T-helper 9 cell (primary cell): ENCODE data around the gene XYLT2.
"Not testable (repeated sequence)": the region's sequence is repeated elsewhere in the genome, so short reads cannot be mapped to it uniquely, and the experiment has no call there.

ENCODE experiments used
- DNase-seq: peaks from one replicate; pipeline ENCODE4 v3.0.0-alpha.2; 2020
- total RNA-seq, 2 donors: gene quantifications; one replicate each; lab custom pipeline; 2026; lab: John Stamatoyannopoulos, UW

XYLT2 gene
- total RNA-seq, result 30.4 to 60.3 reads per million in 2 donors

DNA sequence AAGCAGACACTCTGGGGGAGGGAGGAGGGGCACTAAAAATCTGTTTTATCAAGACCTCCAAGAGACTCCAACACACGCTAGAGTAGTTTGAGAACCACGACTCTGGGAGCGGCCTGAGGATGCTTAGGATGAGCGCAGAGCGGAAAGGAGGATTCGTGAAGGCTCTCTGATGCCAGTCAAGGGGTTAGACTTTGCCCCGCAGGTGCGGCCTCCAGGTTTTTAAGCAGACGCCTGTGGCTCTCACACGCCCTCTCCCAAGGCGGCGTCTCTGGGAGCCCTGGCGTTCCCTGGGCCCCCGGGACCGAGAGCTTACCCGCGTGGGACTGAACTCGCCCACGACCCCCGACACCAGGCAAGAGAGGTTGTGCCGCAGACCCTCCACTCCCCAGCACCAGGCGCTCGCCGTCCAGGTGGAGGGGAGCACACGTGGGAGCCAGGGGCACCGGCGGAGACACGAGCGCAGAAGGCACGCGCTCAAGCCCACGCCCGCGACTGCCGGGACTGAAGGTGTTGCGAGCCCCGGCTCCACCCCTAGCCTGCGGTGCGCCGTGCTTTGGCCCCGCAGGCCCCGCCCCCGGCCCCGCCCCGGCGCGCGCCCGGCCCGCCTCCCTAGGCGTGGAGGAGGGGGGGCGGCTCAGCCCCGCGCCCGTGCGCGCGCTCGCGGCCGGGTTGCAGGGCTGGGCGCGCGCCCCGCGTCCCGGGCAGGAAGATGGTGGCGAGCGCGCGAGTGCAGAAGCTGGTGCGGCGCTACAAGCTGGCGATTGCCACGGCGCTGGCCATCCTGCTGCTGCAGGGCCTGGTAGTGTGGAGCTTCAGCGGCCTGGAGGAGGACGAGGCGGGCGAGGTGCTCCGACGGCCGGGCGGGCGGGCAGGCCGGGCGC, at the start of gene XYLT2:
XYLT2 (plus strand) TSS at position 695 of the 881 bp plus-strand sequence; CDS start at position 710, 15 bp downstream.
- peak; percentile 90 for DNase-seq

DNA sequence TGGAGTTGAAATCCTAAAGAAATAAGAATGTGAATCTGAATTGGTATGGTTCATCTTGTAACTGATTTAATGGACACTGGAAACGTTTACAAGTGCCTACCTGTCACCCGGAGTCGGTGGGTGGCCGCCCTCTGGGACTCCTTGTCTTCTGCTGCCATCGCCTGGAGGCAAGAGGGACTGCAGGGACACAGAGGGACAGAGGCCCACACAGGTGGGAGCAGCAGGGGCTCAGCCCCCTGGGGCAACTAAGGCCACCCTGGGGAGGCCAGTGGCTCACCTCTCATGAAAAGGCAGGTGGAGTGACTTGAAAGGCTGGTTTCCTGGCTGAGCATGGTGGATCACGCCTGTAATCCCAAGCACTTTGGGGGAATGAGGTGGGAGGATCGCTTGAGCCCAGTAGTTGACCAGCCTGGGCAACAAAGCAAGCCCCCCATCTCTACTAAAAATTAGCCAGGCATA, 48.5 kb upstream of the XYLT2 start:
- DNase-seq, result peak; percentile 75

DNA sequence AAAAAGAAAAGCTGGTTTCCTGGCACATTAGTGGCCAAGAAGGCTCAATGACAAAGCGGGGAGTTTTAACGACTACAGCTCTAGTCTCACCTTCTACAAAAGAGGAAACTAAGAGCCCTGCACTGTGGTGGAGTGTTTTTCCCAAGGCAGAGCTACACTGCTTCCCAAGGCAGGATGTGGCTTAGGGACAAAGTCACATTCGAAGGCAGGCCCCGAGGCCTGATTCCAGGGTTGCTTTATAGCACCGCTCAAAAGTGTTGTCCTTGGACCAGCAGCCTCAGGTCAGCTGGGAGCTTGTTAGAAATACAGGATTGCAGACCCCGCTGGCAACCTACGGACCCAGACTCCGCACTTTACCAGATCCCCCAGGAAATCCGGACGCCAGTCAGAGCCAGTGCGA, 47.9 kb upstream of the XYLT2 start:
- DNase-seq, result no peak

DNA sequence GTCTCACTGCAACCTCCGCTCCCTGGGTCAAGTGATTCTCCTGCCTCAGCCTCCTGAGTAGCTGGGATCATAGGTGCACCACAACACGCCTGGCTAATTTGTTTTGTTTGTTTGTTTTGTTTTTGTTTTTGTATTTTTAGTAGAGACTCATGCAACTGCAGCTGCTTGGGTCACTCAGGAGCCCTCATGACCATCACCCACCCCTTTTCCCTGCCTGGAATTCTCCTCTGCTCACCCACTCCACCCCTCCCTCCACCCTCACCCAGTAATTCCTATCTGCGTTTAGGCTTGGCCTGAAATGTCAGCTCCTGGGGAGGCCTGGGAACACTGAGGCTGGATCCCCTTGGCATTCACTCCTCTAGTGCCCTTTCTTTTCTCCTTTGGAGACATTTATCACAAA, 46.1 kb upstream of the XYLT2 start:
- no peak for DNase-seq

DNA sequence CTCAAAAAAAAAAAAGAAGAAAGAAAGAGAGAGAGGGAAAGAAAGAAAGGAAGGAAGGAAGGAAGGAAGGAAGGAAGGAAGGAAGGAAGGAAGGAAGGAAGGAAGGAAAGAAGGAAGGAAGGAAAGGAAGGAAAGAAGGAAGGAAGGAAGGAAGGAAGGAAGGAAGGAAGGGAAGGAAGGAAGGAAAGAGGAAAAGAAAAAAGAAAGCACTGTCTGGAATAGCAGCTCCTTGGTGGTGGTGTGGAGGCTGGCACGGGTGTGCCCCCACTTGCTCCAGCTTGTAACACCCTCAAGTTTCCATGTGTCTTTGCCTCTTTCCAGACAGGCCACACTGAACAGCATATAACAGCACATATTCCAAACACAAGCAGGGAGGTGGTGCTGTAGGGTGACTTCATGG, 45.1 kb upstream of the XYLT2 start:
- not testable (repeated sequence) for DNase-seq

DNA sequence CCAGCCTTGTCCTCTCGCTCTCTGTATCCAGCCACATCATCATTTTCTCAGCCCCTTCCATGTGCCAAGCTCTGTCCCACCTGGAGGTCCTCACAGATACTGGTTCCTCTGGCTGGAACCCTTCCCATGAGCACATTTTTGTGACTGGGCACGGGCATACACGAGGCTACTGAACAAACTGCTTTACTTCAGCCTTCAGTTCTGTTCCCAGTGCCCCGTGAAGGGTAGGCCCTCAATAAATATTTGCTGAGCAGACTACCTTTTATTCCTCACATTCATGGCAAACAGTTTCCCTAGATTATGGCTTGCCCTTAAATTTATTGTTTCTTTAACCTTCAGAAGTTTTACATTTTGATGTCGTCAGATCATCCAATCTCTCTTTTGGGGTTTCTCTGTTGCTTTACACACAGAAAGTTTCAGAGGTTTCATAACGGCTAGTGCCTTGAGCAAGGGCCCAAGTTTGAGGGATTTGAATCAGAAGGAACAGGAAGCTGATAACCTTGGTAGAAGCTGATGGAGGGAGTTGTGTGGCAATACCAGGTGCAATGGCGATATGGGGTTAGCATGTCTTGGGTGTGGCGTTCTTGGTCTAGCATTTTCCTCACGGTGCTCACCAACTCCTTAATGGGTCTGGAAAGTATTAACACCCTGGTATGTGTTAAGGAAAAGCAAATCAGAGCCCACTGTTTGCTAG, 43.9 kb upstream of the XYLT2 start:
- no peak for DNase-seq

DNA sequence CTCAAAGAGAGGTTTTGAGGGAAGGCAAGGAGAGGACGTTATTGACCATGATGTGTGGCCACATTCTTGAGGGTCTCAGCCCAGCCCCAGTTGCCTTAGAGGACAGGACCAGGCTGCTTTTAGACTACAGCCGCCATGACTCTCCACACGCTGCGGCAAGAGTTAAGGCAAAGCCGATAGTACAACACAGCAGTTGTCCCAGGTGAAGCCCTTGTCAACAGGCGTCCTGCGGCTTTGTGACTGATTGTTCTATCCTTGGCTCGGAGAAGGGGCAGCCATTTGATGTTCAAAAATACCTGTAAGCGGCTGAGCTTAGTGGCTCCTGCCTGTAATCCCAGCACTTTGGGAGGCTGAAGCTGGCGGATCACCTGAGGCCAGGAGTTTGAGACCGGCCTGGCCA, 42.9 kb upstream of the XYLT2 start:
- DNase-seq, result no peak

DNA sequence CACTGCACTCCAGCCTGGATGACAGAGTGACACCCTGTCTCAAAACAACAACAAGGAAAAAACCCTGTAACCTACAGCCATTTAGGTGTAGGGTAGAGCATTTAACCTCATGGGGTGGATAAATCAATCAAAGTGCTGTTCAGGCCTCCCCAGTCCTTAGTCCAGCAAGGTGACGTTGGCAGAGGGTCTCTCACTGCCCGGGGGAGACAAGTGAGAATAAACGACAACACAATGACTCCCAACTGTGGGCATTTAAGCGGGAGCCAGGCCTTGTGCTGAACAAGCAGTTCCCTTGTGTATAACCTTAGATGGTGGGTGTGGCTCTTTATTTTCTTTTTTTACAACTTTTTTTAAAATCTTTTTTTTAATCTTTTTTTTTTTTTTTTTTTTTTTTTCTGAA, 42.3 kb upstream of the XYLT2 start:
- DNase-seq, result no peak

DNA sequence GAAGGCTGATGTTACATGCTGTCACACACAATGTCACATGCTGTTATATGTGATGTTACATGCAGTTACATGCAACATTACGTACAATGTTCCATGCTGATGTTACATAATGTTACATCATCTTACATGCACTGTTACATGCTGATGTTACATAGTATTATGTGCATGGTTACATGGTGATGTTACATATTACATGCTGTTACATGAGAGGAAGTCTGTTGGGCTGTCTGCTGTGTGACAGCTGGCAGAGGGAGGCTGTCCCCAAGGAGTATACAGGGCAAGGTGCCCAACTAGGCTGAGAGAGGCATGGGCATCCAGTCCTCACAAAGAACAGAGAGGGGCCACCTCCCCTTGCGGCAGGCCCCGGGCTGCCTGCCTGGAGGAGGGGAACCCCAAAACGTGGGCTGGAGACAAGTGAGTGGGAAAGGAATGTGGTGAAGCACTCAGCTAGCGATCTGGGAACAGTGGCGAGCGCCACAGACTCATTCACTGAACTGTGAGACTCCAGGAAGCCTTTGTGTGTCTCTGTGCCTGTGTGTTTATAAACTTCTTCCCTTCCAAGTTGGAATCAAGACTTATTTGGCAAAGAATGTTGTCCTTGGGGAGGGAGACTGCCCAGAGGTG, 41.0 kb upstream of the XYLT2 start:
- DNase-seq, result no peak

DNA sequence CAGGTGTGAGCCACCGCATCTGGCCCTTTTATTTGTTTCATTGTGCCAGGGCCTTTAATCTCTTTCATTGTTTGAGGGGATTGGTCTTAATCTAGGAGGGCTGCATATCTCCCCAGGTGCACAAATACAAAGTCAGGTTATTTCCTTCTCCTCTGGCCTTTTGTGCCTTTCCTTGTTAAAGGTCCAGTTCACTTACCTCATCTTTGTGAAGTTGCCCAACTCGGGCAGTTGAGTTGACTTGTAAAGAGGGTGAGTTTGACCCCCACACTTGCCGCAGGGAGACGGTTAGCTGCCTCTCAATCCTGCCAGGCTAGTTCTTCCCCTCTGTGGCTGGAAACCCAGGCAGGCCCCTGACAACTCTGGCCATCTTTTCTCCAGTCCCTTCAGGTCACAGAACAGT, 38.3 kb upstream of the XYLT2 start:
- no peak for DNase-seq

DNA sequence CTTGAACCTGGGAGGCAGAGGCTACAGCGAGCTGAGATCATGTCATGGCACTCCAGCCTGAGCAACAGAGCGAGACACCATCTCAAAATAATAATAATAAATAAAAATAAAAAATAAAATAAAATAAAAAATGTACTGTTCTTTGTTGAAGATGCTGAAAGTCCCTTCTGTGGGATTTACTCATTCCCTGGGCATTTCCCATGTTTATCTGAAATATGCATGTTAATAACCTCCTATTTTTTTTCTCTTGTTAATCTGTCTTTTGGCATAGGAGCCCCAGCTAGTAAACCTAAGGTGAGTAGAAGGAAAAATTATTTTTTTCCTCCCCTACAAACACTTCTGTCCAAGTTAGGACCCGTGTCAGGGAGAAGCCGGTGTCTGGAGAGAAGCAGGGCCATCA, 37.3 kb upstream of the XYLT2 start:
- DNase-seq, result no peak

DNA sequence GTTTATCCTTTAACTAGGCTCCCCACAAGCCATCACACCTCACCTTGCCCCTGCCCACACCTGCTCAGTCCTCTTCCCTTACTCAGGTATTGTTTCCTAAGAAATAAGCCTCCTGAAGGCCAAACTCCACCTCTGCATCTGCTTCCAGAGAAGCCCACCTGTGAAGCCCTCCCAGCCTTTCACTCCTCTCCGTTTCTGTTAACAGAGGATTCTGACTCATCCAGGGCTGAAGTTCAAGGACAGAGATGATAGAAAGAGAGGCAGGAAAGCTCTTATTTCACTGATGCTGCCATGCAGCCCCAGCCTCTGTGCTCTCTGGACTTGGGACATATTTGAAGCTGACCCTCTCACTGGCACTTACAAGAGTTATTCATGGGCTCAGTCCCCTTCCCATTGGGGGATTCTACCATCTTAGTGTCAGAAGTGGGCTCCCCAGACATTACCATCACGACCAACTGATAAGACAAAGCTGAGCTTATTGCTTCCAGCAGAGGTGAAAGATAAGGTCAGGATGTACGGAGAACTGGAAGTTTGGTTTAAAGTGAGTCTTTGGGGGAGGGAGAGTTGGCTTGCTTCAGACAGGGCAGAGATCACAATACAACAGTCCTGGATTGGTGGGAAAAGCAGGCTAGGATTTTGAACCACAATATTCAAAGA, 35.3 kb upstream of the XYLT2 start:
- no peak for DNase-seq

DNA sequence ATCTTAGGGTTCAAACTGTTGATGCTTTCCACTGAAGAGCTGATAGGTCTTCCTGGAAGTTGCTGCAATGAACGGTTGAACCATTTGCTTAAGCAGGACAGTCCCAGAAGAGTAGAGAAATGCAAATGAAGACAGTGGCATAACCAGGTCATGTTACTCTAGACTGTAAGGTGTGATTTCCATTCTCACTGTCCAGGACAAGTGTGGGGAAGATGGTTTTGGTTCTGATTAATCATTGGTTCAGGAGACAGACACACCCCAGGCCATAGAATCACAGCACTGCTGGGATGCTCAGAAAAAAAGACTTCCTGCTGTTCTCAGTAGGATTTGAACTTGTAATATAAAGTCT, 34.8 kb upstream of the XYLT2 start:
- no peak for DNase-seq

DNA sequence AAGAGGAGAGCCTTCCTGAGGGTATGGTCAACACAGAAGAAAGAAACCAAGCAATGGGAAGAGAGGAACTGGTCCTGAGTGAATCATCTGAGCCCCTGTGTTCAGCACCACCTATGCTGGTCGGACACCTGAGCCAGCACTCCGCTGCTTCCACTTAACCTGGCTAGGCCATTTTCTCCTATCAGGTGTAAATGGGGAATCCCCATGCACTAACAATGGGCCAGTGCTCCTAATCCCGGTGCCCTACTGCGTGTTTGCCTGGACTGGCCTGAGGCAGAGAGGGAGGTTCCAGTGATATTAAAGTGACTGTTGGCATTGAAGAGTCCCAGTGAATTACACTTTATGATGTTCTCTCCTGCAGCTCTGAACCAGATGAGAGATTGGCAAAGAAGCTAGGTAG, 34.4 kb upstream of the XYLT2 start:
- DNase-seq, result no peak

DNA sequence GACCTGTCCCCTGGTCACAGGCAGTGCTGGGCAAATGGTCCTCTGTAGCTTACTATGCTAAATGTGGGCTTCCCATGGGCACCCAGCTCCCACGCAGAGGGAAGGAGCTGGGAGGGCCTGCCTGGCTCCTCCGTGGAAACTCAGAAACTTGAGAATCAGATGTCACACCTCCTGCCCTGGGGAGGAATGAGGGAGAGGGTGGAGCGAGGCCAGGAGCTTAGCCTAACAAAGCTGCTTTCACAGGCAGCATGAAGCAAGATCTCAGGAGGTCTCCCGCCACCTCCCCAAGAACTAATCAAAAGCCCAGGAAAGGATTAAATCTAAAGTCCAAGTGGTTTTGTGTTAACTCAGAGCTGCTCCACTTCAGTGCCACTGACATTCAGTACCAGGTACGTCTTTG, 33.6 kb upstream of the XYLT2 start:
- no peak for DNase-seq

DNA sequence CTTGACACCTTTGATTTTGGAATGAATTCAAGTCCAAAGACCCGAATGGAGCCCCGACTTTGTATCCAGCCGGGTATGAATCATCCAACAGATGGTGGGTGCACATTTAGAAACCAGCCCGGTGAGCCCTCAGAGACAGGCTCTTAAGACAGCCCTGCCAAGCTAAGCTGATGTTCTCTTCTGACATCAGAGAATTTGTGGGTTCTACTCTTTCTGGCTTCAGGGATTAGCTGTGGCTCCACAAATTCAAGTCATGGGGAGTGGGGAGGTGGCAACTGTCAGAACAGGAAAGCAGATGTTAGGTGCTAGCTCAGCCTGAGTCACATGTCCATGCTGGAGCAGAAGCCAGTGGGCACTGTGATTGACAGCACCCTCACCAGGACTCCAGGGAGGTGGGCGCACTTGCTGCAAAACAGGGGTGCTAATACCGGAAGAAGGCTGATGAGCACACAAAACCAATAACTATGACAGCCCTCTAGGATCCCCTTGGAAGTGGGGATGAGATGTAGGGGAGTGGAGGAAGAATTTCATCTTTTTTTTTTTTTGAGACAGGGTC, 31.4 kb upstream of the XYLT2 start:
- DNase-seq, result no peak

DNA sequence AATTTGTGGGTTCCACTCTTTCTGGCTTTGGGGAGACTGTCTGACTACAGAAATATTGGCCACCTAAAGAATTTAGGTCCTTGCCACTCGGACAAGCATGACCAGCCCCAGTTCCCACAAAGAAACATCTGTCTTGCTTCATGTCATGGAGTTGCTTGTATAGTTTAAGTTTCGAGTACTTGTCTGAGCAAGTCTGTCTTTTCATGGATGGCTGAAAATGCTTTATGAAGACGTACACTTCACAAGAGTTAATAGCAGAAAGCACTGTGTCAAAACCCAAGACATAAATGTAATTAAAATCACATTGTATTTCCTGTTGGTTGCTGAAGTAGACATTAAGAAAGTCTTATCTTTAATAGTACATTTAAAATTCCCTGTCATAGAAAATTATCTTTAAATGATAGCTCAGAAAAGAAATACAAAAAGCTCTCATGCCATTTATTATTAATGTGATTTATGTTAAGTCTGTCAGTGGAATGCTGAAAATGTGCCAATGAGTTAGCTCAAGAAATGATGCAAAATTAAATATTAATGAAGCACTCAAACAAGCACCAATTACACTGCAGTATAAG, 29.8 kb upstream of the XYLT2 start:
- DNase-seq, result no peak

DNA sequence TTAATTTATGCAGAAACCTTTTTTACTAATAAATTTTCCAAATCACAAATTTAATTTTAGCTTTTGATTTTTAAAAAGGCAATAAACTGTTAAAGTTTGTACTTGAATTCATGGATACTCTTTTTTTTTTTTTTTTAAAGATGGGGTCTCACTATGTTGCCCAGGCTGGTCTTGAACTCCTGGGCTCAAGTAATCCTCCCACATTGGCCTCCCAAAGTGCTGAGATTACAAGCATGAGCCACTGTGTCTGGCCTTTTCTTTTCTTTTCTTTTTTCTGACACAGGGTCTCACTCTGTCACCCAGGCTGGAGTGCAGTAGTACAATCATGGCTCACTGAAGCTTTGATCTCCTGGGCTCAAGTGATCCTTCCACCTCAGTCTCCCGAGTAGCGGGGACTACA, 29.3 kb upstream of the XYLT2 start:
- not testable (repeated sequence) for DNase-seq

DNA sequence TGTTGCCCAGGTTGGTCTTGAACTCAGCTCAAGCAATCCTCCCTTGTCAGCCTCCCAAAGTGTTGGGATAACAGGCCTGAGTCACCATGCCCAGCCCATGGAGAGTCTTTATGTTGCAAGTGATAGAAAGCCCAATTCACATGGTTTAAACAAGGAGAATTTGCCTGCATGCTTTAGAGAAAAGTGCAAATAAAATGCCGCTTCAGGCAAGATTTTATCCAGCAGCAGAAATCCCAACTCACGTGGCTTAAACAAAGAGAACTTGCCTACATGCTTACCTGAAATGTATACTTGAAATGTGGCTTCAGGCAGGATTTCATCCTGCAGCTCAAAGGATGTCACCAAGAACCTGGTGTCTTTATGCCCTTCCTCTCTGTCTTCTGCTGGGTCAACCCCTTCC, 28.8 kb upstream of the XYLT2 start:
- no peak for DNase-seq

DNA sequence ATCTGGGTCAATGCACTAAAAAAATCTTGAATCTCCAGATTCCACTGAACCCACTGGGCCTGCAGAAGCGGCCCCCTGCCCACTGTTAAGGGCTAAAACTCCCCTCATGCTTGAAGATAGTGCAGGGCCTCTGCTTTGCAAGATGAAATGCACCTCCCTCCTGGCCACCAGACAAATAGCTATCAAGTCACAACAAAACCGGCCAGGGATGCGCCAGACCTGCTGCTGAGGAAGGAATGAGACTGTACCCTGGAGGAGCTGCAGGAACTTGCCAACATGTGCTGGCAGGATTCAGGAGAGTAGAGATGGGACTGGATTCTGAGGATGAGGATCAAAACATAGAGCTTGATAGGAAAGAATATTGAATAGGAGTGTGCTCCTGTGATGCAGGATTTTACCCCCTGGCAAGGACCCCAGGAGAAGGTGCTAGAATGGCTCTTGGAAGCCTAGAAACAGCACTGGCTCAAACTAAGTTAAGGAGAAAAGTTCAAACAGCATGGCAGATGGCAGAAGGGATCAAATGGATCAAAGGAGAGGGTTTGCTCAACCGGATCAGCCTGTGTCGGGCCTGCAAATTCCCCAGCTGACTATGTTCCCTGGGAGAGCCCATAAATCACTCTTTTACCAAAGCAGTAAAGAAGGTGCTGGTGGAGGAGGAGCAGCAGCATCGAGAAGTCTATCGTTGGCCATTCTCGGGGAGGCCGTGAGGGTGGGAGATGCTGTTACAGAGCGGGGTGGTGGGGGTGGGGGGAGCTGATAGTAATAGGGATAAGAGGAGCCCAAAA, 27.2 kb upstream of the XYLT2 start:
- no peak for DNase-seq

DNA sequence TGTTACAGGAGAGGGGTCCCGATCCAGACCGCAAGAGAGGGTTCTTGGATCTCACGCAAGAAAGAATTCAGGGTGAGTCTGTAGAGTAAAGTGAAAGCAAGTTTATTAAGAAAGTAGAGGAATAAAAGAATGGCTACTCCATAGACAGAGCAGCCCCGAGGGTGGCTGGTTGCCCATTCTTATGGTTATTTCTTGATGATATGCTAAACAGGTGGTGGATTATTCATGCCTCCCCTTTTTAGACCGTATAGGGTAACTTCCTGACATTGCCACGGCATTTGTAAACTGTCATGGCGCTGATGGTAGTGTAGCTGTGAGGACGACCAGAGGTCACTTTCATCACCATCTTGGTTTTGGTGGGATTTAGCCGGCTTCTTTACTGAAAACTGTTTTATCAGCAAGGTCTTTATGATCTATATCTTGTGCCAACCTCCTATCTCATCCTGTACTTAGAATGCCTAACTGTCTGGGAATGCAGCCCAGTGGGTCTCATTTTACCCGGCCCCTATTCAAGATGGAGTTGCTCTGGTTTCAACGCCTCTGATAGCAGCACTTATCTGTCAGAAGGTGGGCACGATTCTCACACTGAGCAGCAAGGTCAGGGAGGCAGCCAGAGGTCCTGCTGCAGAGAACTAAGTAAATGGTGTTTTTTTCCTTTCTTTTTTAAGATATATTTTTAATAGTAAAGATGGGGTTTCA, 26.5 kb upstream of the XYLT2 start:
- DNase-seq, result no peak
